GM18873 (cell line): ENCODE results near the gene AOPEP.

Experiments used
- ATAC-seq: cut with Tn5 transposase; IDR thresholded peaks from one replicate; pipeline ENCODE4 v1.9.1; 2021; ENCODE audit warnings: mild to moderate bottlenecking, moderate library complexity, moderate number of reproducible peaks; ENCODE audit not compliant: unreplicated experiment, low FRiP score

Gene AOPEP

DNA sequence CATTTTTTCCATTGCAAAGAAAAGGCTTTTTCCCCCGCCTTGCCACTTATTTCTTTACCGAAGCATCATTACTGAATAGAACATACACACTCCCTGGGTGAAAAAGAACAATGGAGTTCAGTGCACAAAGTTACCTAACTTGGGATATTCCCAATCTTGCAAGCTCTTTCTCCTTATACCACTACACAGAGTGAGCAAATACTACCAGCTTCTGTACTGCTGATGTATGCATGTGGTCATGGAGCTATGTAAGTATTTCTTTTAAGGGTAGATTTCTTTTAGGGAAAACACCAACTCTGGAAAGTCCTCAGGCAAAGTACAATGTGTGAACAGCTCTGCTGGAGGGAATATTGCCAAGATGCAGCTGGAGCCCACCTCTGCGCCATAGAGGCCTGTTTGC is 81.1 kb downstream of the AOPEP start:
- no peak for ATAC-seq

DNA sequence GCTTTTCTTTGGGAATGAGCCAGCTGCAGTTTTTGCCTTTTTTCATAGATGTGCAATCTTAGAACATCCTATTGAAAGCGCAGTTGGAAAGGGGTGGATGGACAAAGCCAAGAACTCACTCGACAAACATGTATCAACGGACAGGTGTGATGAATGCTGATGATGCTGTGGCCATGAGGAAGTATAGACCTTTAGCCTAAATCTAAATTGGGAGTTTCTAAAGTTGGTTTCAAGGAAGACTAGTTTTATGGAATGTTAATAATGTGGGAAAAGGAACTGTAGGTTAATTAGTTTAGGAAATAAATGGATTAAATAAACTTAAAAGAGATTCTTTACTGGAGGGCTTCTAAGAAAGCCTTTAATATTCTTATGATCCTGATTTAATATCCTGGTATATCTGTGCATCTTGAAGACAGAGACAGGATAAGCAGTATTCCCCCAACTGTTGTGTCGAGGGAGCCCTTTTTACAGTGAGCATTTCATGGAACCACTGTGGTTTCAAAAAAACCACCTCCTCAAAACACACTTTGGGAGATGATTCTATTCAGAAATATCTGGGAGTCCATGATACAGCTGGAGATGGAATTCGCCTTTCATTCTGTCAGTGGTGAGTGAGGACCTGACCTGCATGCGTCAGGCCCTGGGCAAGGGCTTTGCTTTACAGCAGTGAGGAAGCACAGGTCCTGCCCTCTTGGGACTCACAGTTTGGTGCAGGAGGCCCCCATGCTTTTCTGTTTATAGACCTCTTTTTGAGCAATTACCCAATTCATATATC is 82.6 kb downstream of the AOPEP start:
- no peak for ATAC-seq

DNA sequence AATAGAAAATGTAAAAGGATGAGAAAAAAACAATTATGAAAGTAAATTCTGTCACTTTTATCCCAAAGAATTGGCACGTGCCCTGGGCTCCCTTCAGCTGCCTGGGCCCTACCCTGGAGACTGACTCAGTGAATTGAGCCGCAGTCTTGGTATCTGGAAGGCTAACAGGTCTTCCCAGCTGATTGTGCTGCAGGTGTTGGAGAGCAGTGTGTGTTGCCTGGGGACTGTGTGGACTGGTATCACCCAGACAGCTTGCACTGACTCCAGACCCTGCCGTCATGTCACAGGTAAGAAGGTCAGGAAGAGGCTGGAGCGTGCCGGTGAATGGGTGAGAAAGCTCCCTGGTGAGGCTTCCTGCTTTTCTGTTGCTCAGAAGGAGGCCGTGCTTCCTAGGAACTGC is 83.3 kb downstream of the AOPEP start:
- no peak for ATAC-seq

DNA sequence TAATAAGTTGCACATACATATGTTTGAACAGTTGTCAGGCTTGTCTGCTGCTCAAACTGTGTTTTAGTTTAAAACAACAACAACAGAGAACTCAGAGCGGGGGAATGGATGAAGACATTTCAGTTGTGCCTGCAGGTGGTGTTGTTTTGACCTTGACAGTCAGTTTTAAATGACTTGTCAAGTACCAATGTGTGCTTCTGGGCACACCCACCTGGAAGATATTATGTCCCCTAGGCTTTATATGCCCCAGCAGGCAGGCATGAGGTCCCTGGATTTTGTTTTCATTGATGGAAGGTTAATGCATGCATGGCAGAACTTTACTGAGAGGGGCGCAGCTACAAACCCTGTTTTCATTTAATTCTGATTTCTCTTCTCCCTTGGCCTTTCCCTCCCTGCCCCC is 84.6 kb downstream of the AOPEP start:
- ATAC-seq = no peak

DNA sequence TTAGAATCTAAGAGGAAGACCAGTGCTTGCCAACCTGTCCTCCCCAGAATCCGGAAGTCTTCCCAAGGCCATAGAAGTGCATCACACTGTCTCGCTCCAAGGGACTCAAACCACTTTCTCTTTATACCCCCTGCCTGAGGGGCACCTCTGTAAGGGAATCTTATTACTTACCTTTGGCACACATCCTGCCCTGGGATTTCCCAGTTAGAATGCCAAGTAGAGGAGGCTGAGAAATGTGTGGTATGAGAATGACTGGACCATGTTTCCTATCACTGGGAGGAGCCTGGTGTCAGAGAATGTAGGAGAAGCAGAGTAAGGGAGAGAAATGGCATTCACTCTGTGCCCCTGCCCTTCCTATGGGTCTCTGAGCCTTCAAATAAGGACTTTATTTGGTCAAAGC is 85.8 kb downstream of the AOPEP start:
- ATAC-seq = no peak

DNA sequence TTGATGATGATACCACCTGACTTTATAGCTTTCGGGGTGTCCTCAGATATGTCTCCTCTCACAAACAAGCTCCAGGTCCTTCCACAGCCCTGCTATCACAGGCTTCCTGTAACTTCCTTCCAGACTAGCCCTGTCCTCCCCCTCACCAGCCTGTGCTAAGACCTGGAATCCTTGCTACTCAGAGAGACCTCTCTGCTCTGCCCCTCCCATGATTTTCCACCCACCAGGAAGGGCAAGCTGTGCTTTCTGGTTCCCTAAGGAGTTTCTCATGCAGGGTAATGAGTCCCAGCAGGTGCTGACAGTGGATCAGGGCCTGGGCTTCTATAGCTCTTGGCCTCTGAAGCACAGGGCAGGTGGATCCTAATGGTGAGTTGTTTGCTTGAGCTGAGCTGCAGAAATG is 86.9 kb downstream of the AOPEP start:
- no peak for ATAC-seq

DNA sequence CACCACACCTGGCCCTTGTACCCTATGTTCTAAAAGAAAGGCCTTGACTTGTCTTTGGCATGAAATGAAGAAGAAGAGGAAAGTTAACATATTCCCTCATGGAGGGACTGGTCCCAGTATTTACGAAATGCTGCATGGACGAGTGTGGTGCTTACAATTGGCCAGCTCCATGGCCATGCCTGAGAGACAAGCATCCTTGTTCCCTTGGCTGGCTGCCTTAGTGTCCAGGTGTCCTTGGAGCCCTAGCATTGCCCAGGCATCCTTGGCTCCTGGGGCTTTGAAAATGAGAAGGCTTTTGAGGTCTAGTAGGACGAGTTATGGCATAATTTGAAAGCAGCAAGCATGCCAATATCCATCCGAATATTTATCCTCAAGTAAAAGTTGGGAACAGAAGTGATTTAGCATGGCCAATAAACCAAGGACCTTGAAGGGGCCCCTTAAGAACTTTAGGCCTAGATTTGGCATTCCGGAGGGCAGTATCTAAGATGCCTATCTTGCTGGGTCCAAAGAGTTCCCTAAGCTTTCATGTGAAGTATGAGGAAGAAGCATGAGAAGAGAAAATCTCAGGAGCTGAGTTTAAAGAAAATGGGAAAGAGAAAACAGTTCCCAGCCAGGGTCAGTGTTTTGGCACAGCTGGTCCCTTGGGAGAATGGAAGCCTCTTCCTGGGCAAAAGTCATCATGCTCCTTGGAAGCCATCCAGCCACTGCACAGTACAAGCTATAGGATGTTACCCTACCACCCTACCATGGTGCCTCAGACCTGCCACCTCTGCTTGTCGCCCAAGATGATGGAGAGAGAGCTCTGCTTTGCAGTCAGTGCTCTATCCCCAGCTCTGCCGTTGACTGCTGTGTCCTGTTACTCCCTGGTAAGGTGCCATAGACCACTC is 91.0 kb downstream of the AOPEP start:
- no peak for ATAC-seq

DNA sequence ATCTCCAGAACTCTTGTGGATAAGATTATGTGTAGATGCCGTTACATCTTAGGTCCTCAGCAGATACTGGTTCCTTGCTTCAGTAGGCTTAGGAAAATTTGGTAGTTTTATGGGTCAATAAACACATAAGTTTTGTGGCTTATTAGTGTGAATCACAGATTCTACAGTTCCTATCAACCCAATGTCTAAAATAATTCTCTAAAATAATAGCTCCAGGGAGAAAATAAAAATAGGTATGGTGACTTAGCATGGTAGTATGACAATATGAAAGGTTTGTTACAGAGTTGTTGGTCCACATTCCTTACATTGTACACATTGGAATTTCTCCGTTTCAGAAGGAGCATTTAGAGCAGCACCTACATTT is 91.7 kb downstream of the AOPEP start:
- no peak for ATAC-seq

DNA sequence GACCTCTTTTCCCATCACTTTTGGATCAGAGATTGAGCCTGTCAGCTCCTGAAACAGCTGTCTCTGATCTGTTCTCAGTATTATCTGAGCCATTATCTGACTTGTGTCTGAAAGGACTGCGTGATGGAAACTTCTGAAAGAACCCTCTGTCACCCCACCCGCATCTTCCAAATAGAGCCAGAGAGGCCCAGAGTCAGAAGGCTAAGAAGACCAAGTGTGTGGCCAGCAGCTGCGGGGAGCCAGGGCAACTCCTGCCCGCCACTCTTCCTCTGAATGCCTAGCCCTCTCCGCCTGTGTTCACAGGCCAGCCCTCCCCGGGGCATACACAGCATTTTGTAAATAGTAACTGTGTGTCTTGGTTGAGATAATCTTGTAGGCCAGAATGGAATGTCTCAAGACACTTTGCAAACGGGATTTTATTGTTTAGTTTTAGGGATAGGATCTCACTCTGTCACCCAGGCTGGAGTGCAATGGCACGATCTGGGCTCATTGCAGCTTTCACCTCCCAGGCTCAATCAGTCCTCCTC is 92.7 kb downstream of the AOPEP start:
- ATAC-seq = no peak

DNA sequence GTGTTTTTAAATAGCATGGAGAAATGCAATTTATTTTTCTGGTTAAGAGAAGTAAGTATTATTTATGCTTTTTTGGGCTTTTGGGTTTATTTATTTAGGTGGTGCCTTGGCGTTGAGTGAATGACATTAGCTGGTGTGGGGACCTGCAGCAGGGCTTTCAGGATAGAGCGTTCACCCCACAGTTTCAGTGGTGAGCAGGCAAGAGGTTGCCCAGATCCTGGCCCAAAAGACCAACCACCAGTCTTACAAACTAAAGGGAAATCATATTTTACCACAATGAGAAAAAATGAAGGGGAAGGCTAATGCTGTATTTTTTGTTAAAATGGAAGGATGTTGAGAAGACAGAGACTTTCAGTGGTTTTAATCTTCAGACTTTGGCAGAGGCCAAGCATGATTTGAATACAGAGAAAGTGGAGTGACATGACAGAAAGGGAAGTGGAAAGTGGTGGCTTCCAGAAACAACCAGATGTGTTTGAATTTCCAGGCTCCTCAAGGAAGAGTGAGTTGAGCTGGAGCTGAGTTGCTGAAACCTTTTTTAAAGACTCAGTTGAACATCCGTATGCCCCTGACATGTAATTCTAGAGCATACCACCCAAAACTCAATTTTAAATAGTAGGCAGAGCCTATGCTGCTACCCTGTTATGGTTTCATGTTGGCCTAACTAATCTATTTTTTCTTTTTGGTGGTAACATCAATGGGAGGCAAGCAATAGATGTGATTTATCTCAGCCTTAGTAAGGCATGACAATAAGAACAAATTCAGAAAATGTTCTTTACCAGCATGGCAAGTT is 94.8 kb downstream of the AOPEP start:
- no peak for ATAC-seq

DNA sequence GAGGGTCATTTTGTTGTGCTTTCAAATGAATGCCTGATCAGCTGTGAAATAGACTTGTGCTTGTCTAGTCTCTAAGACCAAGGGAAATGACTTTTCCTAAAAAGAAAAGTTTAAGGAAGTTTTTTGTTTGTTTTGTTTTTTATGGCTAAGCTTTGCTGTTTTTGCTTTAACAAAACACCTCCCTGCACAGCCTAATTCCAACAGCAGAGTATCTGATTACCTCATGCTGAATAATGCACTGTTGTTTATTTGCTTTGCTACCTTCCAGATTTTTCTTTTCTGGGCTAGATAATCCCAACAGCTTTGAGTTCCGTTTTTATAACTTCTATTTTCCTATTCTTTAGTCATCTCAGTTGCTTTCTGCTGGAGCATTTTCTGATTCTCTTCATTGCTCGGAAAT is 95.8 kb downstream of the AOPEP start:
- ATAC-seq = no peak

DNA sequence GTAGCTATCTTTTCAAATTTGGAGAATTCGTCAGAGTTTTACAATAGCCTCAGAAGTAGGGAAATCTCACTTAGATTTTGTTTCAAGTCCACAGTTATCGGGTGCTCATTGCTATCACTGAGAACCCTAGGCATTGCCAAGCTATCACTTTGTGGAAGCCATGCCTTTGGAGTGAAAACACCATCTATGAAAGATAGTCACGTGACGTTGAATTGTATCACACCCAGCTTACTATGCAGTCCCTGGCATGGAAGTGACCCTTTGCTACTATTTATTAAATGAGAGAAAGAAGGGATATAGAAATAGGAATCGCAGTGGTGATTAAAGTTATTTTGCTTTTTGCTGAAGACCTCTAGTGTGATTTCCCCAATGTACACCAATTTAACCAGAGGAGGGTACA is 97.2 kb downstream of the AOPEP start:
- no peak for ATAC-seq

DNA sequence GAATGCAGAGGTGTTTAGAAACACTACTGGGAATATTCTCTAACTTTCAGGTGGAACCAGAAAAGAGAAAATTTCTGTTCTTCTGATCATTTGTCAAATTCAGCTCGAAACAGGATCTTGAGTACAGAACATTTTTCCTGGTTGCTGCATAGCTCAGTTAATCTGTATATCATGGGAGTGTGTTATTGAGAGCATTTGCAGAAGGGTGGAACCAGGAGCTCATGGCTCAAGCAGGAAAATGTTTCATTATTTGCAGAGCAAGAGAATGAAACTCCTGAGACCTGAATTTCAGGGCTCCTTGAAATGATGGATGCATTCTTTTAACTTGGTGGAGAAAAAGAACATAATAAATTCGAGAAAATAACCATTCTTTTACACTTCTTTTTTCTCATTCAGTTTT is 97.9 kb downstream of the AOPEP start:
- no peak for ATAC-seq

DNA sequence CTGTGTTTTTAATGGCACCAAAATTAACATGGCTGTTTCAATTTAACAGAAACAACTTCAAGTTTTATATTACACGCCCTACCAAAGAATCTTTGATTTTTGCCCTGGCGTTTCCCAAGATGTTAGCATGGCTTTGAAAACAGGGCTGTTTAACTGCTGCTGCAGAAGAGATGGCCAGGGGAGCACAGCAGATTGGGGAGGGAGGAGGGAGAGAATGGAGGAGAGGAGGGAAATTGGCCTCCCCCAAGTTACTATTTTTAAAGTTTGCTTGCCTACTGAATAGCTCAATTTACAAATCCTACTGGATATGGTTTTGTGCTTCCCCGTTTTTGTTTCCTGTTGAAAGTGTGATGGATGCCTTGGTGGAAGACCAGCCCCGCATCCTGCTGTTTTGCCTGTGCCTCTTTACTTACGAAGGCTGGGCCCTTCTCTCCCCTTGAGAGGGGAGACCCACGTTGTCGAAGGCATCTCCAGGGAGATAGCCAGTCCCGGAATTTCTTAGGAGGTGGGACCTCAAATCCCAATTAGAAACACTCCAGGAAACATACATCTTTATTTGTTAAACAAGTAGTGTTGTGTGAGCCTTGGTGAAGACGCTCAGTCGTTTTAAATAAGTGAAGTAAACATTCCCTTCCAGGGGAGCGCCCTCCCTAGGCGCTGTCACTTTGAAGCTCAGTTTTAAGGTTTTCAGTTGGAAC is 98.6 kb downstream of the AOPEP start:
- no peak for ATAC-seq

DNA sequence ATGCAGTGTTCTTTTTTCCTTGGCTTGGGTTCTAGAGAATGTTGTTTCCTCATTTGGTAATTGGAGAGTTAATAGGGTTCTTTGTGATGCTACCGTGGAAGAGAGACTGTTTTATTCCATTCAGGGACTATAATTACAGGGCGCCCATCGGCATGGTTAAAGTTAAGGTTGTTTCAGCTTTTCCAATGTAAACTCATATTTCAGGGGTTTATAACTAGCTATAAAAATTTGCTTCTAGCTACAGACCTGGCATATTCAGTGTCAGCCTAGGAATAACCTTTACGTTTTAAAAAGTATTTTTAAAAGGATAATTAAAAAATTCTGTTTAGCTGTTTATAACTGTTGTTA is 99.1 kb downstream of the AOPEP start:
- ATAC-seq = no peak

DNA sequence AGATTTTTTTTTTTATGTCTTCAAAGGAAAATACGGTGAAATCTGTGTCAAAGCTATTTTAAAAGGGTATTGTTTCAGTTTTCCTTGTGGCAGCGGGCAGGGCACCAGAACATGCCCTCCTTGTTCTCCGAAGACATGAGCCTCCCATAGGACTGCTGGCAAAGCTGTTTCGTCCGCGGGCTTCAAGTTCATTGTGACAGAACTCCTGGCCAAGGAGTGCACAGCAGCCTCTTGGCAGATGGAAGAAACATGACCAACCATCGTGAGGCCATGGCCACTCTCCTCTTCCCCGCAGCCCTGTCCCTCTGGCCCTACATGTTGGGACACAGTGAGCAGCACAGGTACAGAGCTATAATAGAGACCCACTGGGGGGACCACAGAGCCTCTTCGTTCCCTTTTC is 99.5 kb downstream of the AOPEP start:
- no peak for ATAC-seq

DNA sequence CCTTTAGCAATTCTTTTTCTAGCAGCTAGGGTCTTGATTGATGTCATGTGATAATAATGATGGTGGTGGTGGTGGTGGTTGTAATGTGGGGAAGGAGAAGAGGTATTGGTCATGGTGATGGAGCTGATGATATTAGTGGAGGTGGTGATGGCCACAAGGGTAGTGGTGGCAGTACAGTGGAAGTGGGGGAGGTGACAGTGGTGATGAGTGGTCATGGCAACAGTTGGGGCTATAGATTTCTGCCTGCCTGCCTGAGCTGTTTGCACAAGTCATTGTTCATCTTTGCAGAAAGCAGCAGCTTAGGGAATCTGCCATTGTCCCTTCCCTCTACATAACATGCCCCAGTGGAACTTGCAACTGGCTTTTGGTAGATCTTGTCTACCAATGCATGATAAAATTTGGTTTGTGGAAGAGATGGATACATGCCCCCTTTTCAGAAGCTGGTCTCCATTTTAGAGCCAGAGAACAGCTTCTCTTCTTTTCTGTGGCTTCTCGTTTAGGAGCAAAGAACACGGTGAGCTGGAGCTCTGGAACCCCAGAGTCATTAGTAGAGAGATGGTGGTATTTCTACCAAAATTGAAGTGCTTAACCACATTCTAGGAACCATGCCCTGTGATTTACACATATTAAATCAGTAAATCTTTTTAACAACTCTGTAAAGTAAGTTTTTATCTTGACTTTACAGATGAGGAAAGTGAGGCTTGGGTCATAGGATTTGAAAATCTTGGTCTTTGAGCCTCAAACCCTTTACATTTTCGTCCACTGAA is 100.3 kb downstream of the AOPEP start:
- no peak for ATAC-seq

DNA sequence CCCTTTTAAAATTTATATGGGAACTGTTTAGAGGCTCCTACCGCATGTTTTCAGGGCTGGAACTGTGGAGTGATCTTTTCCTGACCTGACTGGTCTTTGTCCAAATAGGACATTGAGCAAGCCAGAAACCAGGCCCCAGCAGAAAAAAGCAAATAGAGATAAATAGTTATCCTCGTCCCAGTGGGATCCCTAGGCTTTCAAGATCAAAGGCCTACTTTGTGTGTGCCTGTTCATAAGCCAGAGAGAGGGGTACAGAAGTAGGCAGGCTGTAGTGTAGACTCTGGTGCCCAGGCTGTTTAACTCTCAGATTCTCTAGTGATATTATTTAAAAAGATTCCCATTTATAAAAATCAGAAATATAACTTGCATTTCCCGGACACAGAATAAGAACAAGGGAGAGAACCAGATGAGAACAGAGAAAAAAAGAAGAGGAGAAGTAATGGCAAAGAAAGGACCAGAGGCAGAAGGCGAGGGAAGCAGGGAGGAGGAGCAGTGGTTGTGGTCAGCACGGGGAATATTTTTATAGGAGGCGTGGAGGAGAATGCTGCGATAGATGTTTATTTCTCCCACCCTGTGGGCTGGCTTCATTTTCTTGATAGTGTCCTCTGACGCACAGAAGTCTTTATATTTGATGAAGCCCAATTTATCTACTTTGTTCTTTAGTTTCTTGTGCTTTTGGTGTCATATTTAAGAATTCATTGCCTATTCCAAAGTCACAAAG is 101.2 kb downstream of the AOPEP start:
- no peak for ATAC-seq
